K562 (cell line): ENCODE results near the gene CALD1. TPM values are rescaled to one million over a fixed set of nuclear protein-coding genes. Genes with fewer than 3 reads are reported as not detected.

ENCODE experiments used
- ATAC-seq: fragments of 200-7000 bp; cut with Tn5 transposase; 3 replicates; pipeline ENCODE4 v1.9.1; 2020; ENCODE audit warnings: moderate library complexity
- BruUV-seq: library from RNA; stranded (reverse); fragments of 400-500 nt; replicated peaks from 2 replicates; lab custom pipeline; 2021; lab: Mats Ljungman, UMichigan
- CTCF ChIA-PET: fragments of 300-600 bp; formaldehyde crosslinking; extraction: SDS; loops from one replicate; lab custom pipeline; 2021; ENCODE audit warnings: low intra/inter-chr PET ratio; lab: Yijun Ruan, JAX
- POLR2A ChIA-PET: fragments of 300-600, 350-650 bp; sonication (Branson Sonifier 250); formaldehyde crosslinking; extraction: SDS; loops from one replicate; lab custom pipeline; 2021; ENCODE audit warnings: antibody characterized with exemption, inconsistent platforms; lab: Yijun Ruan, JAX
- DNase-seq, 4 experiments: peaks; one replicate each; pipeline versions ENCODE4 v3.0.0 to v3.0.0-alpha.2; 2011 to 2018; ENCODE audit warnings: low spot score in 3 of 4, mixed read lengths in 3 of 4; ENCODE audit errors: extremely low read depth in 1 of 4
- FAIRE-seq: peaks from 2 replicates; lab custom pipeline; 2011; peaks lifted over from hg19 to GRCh38; lab: Jason Lieb, UNC
- H2AFZ ChIP-seq: 2 replicates; pipeline ENCODE4 v1.6.0; 2011; ENCODE audit warnings: low read depth, low read length, control low read depth, inconsistent platforms
- H3K27ac ChIP-seq: fragments of 200-600 bp; 3 replicates; pipeline ENCODE4 v1.8.0; 2011; ENCODE audit warnings: low read depth, mild to moderate bottlenecking, control low read depth, inconsistent platforms, low read length, moderate library complexity, mixed read lengths; ENCODE audit errors: extremely low read depth
- H3K27me3 ChIP-seq, 2 experiments: fragments of 300-600 bp in 1 of 2; 2 replicates in 1 of 2; 3 replicates in 1 of 2; pipeline versions ENCODE4 v1.6.0 to v1.8.0; 2011; ENCODE audit warnings: inconsistent platforms in 2 of 2, low read length in 2 of 2, mild to moderate bottlenecking in 1 of 2, mixed read lengths in 1 of 2, moderate library complexity in 1 of 2; ENCODE audit not compliant: control insufficient read depth in 2 of 2, insufficient read depth in 2 of 2
- H3K36me3 ChIP-seq: fragments of 300-600 bp; 3 replicates; pipeline ENCODE4 v1.8.0; 2011; ENCODE audit warnings: mild to moderate bottlenecking, low read length, inconsistent platforms; ENCODE audit not compliant: control insufficient read depth, insufficient read depth
- H3K4me1 ChIP-seq, 2 experiments: fragments of 200-600 bp in 1 of 2; replicated peaks in 1 of 2; 2 replicates in 1 of 2; 3 replicates in 1 of 2; pipeline versions ENCODE4 v1.5.1 to v1.8.0; 2011; ENCODE audit warnings: inconsistent platforms in 2 of 2, low read length in 2 of 2, mild to moderate bottlenecking in 1 of 2, mixed read lengths in 1 of 2, moderate library complexity in 1 of 2; ENCODE audit not compliant: control insufficient read depth in 2 of 2, insufficient read depth in 2 of 2
- H3K4me2 ChIP-seq: 2 replicates; pipeline ENCODE4 v1.6.1; 2011; ENCODE audit warnings: low read length, control low read depth, inconsistent platforms, mixed read lengths; ENCODE audit not compliant: insufficient read depth
- H3K4me3 ChIP-seq: fragments of 200-600 bp; sonication (generic), shearing (Covaris generic); 2 replicates; pipeline ENCODE4 v1.5.1; 2016; ENCODE audit warnings: control low read depth, inconsistent platforms
- H3K79me2 ChIP-seq: fragments of 200-600 bp; 3 replicates; pipeline ENCODE4 v1.8.0; 2011; ENCODE audit warnings: low read length, inconsistent platforms; ENCODE audit not compliant: control insufficient read depth, insufficient read depth
- H3K9ac ChIP-seq, 2 experiments: 2 replicates each; pipeline versions ENCODE4 v1.6.0 to v1.6.1; 2011; ENCODE audit warnings: low read depth in 2 of 2, low read length in 2 of 2, control low read depth in 1 of 2, inconsistent platforms in 1 of 2, mild to moderate bottlenecking in 1 of 2, mixed read lengths in 1 of 2; ENCODE audit not compliant: insufficient read depth in 1 of 2
- H3K9me1 ChIP-seq: one replicate; pipeline ENCODE4 v1.6.0; 2011; ENCODE audit warnings: inconsistent platforms, mild to moderate bottlenecking, low read length, moderate library complexity; ENCODE audit not compliant: control insufficient read depth, insufficient read depth
- H3K9me3 ChIP-seq: replicated peaks from 2 replicates; pipeline ENCODE4 v1.5.1; 2011; ENCODE audit warnings: low read depth, low read length, inconsistent platforms; ENCODE audit not compliant: control insufficient read depth, insufficient read depth
- H4K20me1 ChIP-seq: replicated peaks from 2 replicates; pipeline ENCODE4 v1.6.1; 2011; ENCODE audit warnings: low read length, inconsistent platforms, mixed read lengths; ENCODE audit not compliant: control insufficient read depth, insufficient read depth
- E2F6 ChIP-seq, 2 experiments: IDR thresholded peaks; 2 replicates each; pipeline ENCODE4 v1.6.1; 2011; ENCODE audit warnings: borderline replicate concordance in 1 of 2, control low read depth in 1 of 2, low read depth in 1 of 2, low read length in 1 of 2, mild to moderate bottlenecking in 1 of 2, mixed read lengths in 1 of 2, moderate library complexity in 1 of 2; ENCODE audit not compliant: insufficient read depth in 1 of 2, insufficient read length in 1 of 2, poor library complexity in 1 of 2, severe bottlenecking in 1 of 2; ENCODE audit errors: extremely low read depth in 1 of 2
- ETV1 ChIP-seq: fragments of 450-650 bp; conservative IDR thresholded peaks from 2 replicates; pipeline ENCODE4 v1.6.1; 2016; ENCODE audit warnings: missing genetic modification characterization, control low read depth, low read depth, missing compliant biosample characterization
- GABPA ChIP-seq: fragments of 200-800 bp; sonication (Bioruptor generic); conservative IDR thresholded peaks from 2 replicates; pipeline ENCODE4 v1.6.1; 2016; ENCODE audit warnings: low read depth, missing genetic modification characterization, missing compliant biosample characterization
- KLF6 ChIP-seq: fragments of 250-450 bp; sonication (Bioruptor Pico); IDR thresholded peaks from 2 replicates; pipeline ENCODE4 v1.4.0; 2020; ENCODE audit warnings: mild to moderate bottlenecking, moderate library complexity, borderline replicate concordance
- L3MBTL2 ChIP-seq: fragments of 450-650 bp; IDR thresholded peaks from 2 replicates; pipeline ENCODE4 v1.6.1; 2016; ENCODE audit warnings: mild to moderate bottlenecking, moderate library complexity
- MLLT1 ChIP-seq, 2 experiments: fragments of 450-650 bp; IDR thresholded peaks; 2 replicates each; pipeline ENCODE4 v1.6.1; 2016
- MXD1 ChIP-seq: fragments of 250-450 bp; sonication (Bioruptor Pico); IDR thresholded peaks from 2 replicates; pipeline ENCODE4 v1.8.0; 2021; ENCODE audit warnings: borderline replicate concordance, mild to moderate bottlenecking, moderate library complexity; ENCODE audit not compliant: poor library complexity, severe bottlenecking
- POLR3G ChIP-seq: IDR thresholded peaks from 2 replicates; pipeline ENCODE4 v1.6.1; 2011; ENCODE audit not compliant: insufficient read length, insufficient replicate concordance; ENCODE audit errors: extremely low read depth
- RB1 ChIP-seq: fragments of 450-650 bp; IDR thresholded peaks from 2 replicates; pipeline ENCODE4 v1.6.1; 2017; ENCODE audit warnings: low read depth, mild to moderate bottlenecking
- YY1 ChIP-seq, 3 experiments: IDR thresholded peaks; 2 replicates each; pipeline ENCODE4 v1.6.1; 2011; ENCODE audit warnings: low read length in 2 of 3, mild to moderate bottlenecking in 2 of 3, moderate library complexity in 2 of 3, borderline replicate concordance in 1 of 3, control low read depth in 1 of 3, low read depth in 1 of 3; ENCODE audit not compliant: insufficient read depth in 3 of 3, insufficient replicate concordance in 2 of 3, control insufficient read depth in 1 of 3, insufficient read length in 1 of 3; ENCODE audit errors: extremely low read depth in 1 of 3
- WGBS: fragments of 100-300 bp; shearing (Covaris generic); methylation state at CpG from one replicate; pipeline ENCODE4 v1.1.6; 2016; ENCODE audit warnings: low coverage, mixed read lengths; ENCODE audit not compliant: insufficient coverage; ENCODE audit errors: missing lambda C conversion rate; 5-methylcytosine and 5-hydroxymethylcytosine counted together
- in situ Hi-C: fragments of 300-500 bp; cut with MboI; formaldehyde crosslinking; loops from 4 replicates; pipeline ENCODE4 v1.15.0; 2018; ENCODE audit warnings: inconsistent platforms, mixed read lengths
- intact Hi-C: fragments of 100-400 bp; cut with micrococcal nuclease; formaldehyde crosslinking; loops from 2 replicates; pipeline ENCODE4 v1.14.2; 2022
- polyA plus RNA-seq, 8 experiments: library from polyadenylated mRNA; depleted of rRNA in 4 of 8; stranded (reverse) in 5 of 8; unstranded in 3 of 8; fragments of >200 nt; fragmentation: Nextera tagmentation in 2 of 8; fragmentation: Illumina TruSeq in 1 of 8; extraction: Ambion mirVana in 2 of 8; extraction: Trizol in 1 of 8; gene quantifications; 2 replicates each; pipeline versions ENCODE4 v1.2.1 to v1.2.3, GENCODE V29; 2011 to 2014; ENCODE audit warnings: inconsistent platforms in 1 of 8, missing spikeins in 1 of 8
- total RNA-seq, 7 experiments: library from RNA; depleted of rRNA in 6 of 7; stranded (reverse); fragments of >200 nt in 6 of 7; fragmentation: Illumina TruSeq in 2 of 7; extraction: Trizol in 2 of 7; gene quantifications; 2 replicates each; pipeline versions ENCODE4 v1.2.1 to v1.2.3, GENCODE V29; 2011 to 2021; ENCODE audit warnings: low replicate concordance in 1 of 7
- TF ChIP-seq, protein P1 (sequence below): fragments of 450-650 bp; IDR thresholded peaks from 2 replicates; pipeline ENCODE4 v1.6.1; 2014; ENCODE audit warnings: low read depth, mild to moderate bottlenecking, moderate library complexity, borderline replicate concordance
- TF ChIP-seq, protein P2 (sequence below), 2 experiments: fragments of 200-800 bp in 1 of 2; sonication (Bioruptor generic) in 1 of 2; sonication (generic) in 1 of 2; formaldehyde crosslinking in 1 of 2; IDR thresholded peaks in 1 of 2; conservative IDR thresholded peaks in 1 of 2; 2 replicates each; pipeline versions ENCODE4 v1.5.0 to v1.6.1; 2016 to 2020; ENCODE audit warnings: missing compliant biosample characterization in 1 of 2, missing genetic modification characterization in 1 of 2, missing genetic modification reagents in 1 of 2

The CALD1 gene
- total and polyA plus RNA-seq, 9 of the 15 experiments (the other 6 are each of a cell fraction or from before 2014, with no cell fraction given): 0.40 TPM; not detected in 8

GRCh38 chr7:134854816-134855215 is 75.4 kb downstream of the CALD1 start:
- Histone ChIP-seq H3K27me3 (peaks cover 0 to 3% of the 10 kb centered on the region in 2 experiments; a peak in 2 of 5 replicates), H3K4me2 (no peak overlapping the region), H3K4me1 (peaks cover 0 to 16% of the 10 kb centered on the region in 2 experiments; a peak in 1 of 5 replicates), H4K20me1 (no peaks in the 10 kb centered on the region), H2AFZ (peak overlapping the region; percentile 86), H3K79me2 (no peaks in the 10 kb centered on the region), H3K27ac (no peak overlapping the region), H3K9me3 (no peaks in the 10 kb centered on the region), H3K9me1 (no peaks in the 10 kb centered on the region), H3K4me3 (no peak overlapping the region), H3K9ac (no peak overlapping the region), H3K36me3 (no peaks in the 10 kb centered on the region)
- ChIA-PET POLR2A (no interaction called here), CTCF (no interaction called here)
- in situ Hi-C loops: no loop called here
- no peak for FAIRE-seq
- peak; percentile 58 for ATAC-seq
- intact Hi-C loops: no loop called here
- DNase-seq: peak in 1 of 4 experiments; percentile 11
- WGBS: 7% methylated on average over 3 of the region's 3 CpGs
- no TSS peak for BruUV-seq
- TF ChIP-seq L3MBTL2: peak; percentile 28; the same call in 1 of the 2 replicates
- TF ChIP-seq KLF6 (CRISPR knock-in tag): 0 out of 2 replicates have a peak, but pooled peaks have one; percentile 29
- TF ChIP-seq, protein P1, sequence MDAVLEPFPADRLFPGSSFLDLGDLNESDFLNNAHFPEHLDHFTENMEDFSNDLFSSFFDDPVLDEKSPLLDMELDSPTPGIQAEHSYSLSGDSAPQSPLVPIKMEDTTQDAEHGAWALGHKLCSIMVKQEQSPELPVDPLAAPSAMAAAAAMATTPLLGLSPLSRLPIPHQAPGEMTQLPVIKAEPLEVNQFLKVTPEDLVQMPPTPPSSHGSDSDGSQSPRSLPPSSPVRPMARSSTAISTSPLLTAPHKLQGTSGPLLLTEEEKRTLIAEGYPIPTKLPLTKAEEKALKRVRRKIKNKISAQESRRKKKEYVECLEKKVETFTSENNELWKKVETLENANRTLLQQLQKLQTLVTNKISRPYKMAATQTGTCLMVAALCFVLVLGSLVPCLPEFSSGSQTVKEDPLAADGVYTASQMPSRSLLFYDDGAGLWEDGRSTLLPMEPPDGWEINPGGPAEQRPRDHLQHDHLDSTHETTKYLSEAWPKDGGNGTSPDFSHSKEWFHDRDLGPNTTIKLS: no peak
- peak; percentile 68 for TF ChIP-seq ETV1
- TF ChIP-seq, protein P2, sequence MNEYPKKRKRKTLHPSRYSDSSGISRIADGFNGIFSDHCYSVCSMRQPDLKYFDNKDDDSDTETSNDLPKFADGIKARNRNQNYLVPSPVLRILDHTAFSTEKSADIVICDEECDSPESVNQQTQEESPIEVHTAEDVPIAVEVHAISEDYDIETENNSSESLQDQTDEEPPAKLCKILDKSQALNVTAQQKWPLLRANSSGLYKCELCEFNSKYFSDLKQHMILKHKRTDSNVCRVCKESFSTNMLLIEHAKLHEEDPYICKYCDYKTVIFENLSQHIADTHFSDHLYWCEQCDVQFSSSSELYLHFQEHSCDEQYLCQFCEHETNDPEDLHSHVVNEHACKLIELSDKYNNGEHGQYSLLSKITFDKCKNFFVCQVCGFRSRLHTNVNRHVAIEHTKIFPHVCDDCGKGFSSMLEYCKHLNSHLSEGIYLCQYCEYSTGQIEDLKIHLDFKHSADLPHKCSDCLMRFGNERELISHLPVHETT (CRISPR knock-in tag; conservative IDR thresholded peaks at IDR 0.05 in 1 of 2, IDR thresholded peaks at IDR 0.05 in 1 of 2): 0 out of 4 replicates have a peak, but pooled peaks of 1 of the 2 experiments have one; percentile 54
- TF ChIP-seq E2F6 (IDR thresholded peaks at IDR 0.05; ENCODE audit: borderline replicate concordance in 1 of 2, extremely low read depth in 1 of 2, insufficient read depth in 1 of 2, insufficient read length in 1 of 2, low read depth in 1 of 2, low read length in 1 of 2, poor library complexity in 1 of 2, severe bottlenecking in 1 of 2): peak in 1 of 2 experiments; percentile 55
- TF ChIP-seq YY1 (IDR thresholded peaks at IDR 0.05; ENCODE audit: borderline replicate concordance in 1 of 3, control insufficient read depth in 1 of 3, extremely low read depth in 1 of 3, insufficient read depth in 3 of 3, insufficient read length in 1 of 3, insufficient replicate concordance in 2 of 3, low read depth in 1 of 3, low read length in 2 of 3): peak in 1 of 3 experiments; percentile 37
- TF ChIP-seq RB1: no peak
- TF ChIP-seq MXD1 (CRISPR knock-in tag): no peak
- no peak for TF ChIP-seq MLLT1 (IDR thresholded peaks at IDR 0.05)
- TF ChIP-seq POLR3G: no peak
- TF ChIP-seq GABPA: peak; percentile 42; the same call in 1 of the 2 replicates
